GM19238 (cell line): ENCODE results near the gene RIT2.

Experiments used
- DNase-seq: peaks from one replicate; pipeline ENCODE4 v3.0.0; 2011; ENCODE audit warnings: low spot score; ENCODE audit not compliant: insufficient read length

Gene RIT2

GRCh38 chr18:43081396-43081795 is 34.1 kb downstream of the RIT2 start:
- DNase-seq: no peak

DNA sequence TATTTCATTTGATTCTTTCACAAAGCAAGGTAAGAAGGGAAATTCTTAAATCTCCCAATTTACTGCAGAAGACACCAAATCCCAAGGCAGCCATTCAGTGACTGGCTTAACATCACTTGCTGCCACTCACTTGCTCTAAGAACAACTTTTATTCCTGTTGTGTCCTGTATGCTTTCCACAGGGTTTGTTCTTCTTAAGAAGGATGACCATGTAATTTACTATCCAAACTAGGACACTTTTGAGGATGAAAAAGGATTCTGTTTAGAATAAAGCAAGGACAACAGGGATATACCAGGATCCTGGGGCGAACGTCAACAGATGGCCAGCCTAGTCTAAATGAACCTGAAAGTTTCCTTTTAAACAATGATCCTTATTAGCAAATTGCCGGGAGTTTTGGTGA is 34.8 kb downstream of the RIT2 start:
- DNase-seq: no peak

DNA sequence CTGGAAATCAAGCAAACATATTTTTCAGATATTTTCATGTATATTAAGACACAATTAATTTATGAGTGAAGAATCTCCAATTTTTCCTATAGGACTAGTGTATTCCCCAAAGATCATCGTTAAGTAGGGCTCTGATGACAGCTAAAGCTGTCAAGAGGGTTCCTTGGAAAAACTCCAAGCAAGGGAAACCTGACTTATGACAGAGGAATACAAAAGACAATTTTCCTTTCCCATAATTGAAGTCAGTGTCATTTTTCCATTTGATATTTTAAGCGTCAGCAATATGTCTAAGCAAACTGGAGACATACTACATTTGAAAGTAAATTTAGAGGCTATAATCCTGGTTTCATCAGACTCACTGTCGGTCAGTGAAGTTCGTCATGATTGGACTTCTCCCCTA is 36.1 kb downstream of the RIT2 start:
- no peak for DNase-seq

- no peak for DNase-seq
These were observed 36.9 kb downstream of the RIT2 start for GRCh38 chr18:43078478-43079092.

- DNase-seq: no peak
These were observed 37.8 kb downstream of the RIT2 start for GRCh38 chr18:43077510-43078308.

DNA sequence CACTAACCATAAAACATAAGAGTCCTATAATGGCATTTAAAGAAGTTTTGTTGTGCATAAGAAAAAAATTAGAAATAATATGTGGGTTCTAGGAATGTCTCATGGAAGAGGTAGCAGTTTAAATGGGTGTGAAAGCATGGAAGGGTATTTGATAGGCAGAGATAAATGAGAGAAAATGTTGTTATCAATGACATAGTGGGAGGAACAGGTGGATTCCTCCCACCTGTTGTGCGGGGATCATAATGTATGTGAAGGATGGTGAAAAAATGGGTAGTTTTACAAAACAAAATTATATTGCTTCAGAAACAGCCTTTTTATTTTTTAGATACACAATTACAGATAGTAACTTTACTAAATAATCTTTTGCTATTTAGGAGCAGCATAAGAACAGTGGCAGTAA is 41.7 kb downstream of the RIT2 start:
- no peak for DNase-seq

GRCh38 chr18:43068781-43069180 is 46.7 kb downstream of the RIT2 start:
- DNase-seq: no peak

GRCh38 chr18:43067570-43067969 is 47.9 kb downstream of the RIT2 start:
- no peak for DNase-seq

GRCh38 chr18:43061816-43062215 is 53.7 kb downstream of the RIT2 start:
- no peak for DNase-seq

DNA sequence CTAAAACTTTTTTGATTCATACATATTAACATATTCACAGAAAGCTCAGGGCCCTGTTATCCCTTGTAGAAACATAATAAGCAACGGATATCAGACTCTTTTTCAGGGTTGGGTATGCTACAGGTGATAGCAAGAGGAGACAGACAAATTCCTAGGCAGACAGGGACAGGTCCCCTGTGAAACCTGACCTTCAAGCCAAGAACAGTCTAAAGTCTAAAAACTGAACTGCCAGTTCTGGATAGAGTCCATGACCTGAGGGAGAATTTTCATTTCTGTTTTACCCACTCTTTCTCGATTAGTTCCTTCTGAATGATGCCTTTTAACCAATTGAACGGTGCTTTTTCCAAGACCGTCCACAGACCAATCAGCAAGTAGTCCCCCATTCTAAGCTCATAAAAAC is 54.2 kb downstream of the RIT2 start:
- no peak for DNase-seq

GRCh38 chr18:43060020-43060419 is 55.5 kb downstream of the RIT2 start:
- DNase-seq: no peak

- no peak for DNase-seq
These were observed 60.5 kb downstream of the RIT2 start for GRCh38 chr18:43054815-43055519.

- DNase-seq: no peak
These were observed 66.5 kb downstream of the RIT2 start for GRCh38 chr18:43049021-43049420.

DNA sequence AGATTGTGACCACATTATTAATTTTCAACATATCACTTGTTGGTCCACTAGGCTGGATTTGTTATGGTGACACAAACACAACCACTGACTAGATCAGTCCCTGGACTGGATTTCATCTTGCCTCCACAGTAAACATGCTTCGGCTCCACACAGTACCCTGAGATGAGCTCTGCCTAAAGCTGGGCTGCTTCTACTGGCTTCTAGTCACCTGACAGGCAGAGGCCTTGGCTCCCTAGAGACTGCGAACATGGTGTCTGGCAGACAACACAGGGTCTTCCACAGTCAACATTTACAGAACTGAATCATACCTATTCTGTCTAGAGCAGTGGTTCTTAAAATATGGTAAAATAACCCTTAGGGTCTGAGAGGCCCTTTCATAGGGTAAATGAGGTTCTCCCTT is 69.2 kb downstream of the RIT2 start:
- DNase-seq: no peak

GRCh38 chr18:43043626-43044025 is 71.9 kb downstream of the RIT2 start:
- no peak for DNase-seq

DNA sequence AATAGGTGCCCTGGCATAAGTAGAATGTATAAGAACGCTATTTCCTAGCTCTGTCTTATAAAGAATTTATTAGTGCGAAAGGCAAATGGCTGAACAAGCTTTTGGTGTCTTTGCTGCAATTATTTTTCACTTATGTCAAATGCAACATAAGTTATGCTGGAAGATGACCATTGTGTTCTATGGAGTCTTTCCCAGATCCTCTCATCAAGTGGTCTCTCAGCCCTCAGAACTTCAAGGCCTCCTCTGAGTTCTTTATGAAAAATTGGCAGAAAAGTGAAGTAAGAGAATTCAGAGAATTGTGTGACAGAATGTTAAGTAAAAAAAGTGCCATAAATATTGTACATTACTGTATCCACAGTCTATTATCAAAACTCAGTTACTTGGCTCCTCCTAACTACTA is 75.2 kb downstream of the RIT2 start:
- DNase-seq: no peak

GRCh38 chr18:43034683-43035500 is 80.6 kb downstream of the RIT2 start:
- DNase-seq: no peak

DNA sequence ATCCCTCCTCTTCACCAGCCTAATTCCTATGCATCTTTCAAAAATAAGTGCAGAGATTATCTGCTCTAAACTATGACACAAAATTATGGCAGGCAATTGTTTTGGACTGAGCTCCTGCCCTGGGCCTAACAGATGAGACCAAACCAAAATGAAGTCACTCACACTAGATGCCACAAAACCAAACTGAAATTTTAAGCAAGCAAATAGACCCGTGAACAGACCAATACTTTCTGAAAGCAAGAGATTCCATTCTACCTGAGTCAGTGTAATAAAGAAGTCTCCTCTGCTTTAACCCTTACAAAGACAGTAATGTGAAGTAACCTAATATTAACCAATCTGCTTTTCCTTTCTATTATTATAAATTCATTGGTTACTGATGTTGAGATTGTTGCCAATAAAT is 84.3 kb downstream of the RIT2 start:
- no peak for DNase-seq

- no peak for DNase-seq
These were observed 86.1 kb downstream of the RIT2 start for GRCh38 chr18:43029414-43029813.

DNA sequence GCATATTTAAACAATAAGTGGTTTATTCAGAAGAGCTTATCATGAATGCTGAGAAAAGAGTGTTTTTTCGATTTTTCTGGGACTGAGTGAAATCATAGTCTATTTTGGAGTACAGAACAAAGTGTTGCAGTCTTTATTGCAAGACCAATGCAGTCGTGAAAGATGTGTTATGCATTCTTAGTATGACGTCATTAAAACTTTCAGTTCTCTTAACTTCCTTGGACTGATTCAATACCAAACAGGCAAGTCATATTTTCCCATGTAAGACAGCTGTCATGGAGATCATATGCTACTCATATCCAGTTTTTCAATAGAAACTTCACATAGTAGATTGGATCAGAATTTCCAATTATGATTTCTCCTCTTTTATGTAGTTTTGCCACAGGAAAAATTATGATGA is 92.6 kb downstream of the RIT2 start:
- DNase-seq: no peak

DNA sequence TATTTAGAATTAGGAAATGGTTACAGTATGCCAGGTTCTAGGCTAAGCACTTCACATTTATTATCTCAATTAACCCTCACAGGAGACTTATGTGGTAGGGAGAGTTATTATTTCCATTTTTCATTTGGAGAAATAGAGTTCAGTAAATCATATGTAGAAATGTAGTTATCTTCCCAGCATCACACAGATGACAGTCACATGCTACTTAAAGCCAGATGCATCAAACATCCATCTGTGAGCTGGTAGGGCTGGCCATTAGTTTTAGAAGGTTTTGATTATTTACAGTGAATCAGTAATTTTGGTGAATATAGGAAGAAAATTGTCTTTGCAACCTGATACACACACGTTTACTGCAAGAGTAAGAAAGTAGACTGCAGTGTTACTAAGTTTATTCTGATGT is 97.9 kb downstream of the RIT2 start:
- DNase-seq: no peak

GRCh38 chr18:43013486-43013885 is 102.0 kb downstream of the RIT2 start:
- no peak for DNase-seq
